Measurements from ENCODE around the gene PPP1R15B.

PPP1R15B gene

DNA sequence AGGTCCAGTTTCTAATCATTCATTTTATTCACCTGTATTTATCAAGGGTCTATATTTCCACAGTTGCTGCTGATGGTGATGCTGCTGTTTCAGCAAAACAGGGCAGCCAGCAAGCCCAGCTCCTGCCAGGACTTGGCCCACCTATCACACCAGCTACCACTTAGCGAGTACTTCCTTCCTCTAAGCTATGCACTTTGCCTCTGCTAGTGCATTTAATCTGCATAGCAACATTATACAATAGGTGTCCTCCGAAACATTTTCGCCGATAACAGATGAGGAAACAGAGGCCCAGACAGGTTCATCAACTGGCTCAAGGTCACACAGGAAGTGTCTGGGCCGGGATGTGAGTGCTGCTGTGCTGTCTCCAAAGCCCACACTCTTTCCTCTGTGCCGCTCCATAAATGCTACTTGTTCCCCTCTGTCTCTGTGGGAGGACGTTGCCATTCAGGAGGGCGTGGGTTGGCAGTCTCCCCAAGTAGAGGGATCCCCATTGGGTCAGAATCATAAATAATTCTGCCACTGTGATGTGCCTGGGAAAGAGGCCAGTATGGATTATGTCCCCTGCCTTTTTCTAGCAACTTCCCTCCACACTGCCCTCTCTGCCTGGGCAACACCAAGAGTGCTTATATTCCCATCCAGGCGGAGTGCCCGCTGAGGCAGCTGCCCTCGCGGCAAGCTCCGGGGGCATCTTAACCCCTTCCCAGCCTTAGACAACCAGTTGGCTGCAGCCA, 42.5 kb downstream of the PPP1R15B start:
- Histone ChIP-seq H3K4me1 (ENCODE audit: control insufficient read depth, low read depth, low read length) (no peaks in the 10 kb centered on the region), H3K79me2 (ENCODE audit: control insufficient read depth, insufficient read depth, low read length) (no peaks in the 10 kb centered on the region), H3K23ac (ENCODE audit: low read length) (no peak overlapping the region), H3K4me3 (ENCODE audit: low read length) (no peak overlapping the region), H3K56ac (ENCODE audit: low read length) (no peak overlapping the region), H2BK5ac (ENCODE audit: low read length) (no peak overlapping the region), H3K36me3 (ENCODE audit: control insufficient read depth, insufficient read depth, low read length) (no peaks in the 10 kb centered on the region), H3K79me1 (ENCODE audit: low read length) (no peaks in the 10 kb centered on the region), H2AK5ac (ENCODE audit: low read length) (no peak overlapping the region), H3K18ac (ENCODE audit: low read length) (no peak overlapping the region), H3K27ac (ENCODE audit: low read depth, low read length) (no peak overlapping the region), H3K27me3 (ENCODE audit: insufficient read depth, low read length, poor library complexity) (no peaks in the 10 kb centered on the region), H4K8ac (ENCODE audit: low read depth, low read length) (no peak overlapping the region), H3K4me2 (ENCODE audit: low read length) (no peak overlapping the region), H3K4ac (ENCODE audit: low read depth, low read length) (no peak overlapping the region), H2BK120ac (ENCODE audit: low read depth, low read length) (no peak overlapping the region), H2BK15ac (replicated peaks; ENCODE audit: low read depth) (no peak overlapping the region), H4K5ac (ENCODE audit: low read length) (no peak overlapping the region), H3K9ac (ENCODE audit: low read length) (no peak overlapping the region)
- no peak for DNase-seq
- WGBS (ENCODE audit: extremely low coverage, insufficient coverage, low lambda C conversion rate): no CpG with 5 or more reads among the region's 13 CpGs

DNA sequence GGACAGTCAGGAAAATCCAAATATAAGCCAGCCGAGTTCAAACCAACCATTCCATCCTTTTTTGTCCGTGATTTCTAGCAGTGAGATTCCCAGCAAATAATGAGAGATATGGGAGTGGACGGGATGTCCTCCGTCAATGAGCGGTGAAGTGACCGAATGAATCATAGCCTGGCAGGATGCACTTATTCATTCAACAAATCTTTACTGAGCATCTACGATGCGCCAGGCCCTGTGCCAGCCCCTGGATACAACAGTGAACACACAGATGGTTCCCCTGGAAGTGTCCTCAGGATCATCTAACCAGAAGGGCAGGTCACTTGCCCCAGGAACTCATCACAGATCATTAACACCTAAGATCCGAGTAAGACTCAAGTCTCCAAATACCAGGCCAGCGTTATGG, 43.7 kb downstream of the PPP1R15B start:
- Histone ChIP-seq H3K4me2 (ENCODE audit: low read length) (no peak overlapping the region), H2BK120ac (ENCODE audit: low read depth, low read length) (no peak overlapping the region), H3K56ac (ENCODE audit: low read length) (no peak overlapping the region), H3K23ac (ENCODE audit: low read length) (no peak overlapping the region), H3K36me3 (ENCODE audit: control insufficient read depth, insufficient read depth, low read length) (no peaks in the 10 kb centered on the region), H3K79me1 (ENCODE audit: low read length) (no peaks in the 10 kb centered on the region), H3K4ac (ENCODE audit: low read depth, low read length) (no peak overlapping the region), H2BK5ac (ENCODE audit: low read length) (no peak overlapping the region), H4K8ac (ENCODE audit: low read depth, low read length) (no peak overlapping the region), H4K5ac (ENCODE audit: low read length) (no peak overlapping the region), H2BK15ac (replicated peaks; ENCODE audit: low read depth) (no peak overlapping the region), H3K4me3 (ENCODE audit: low read length) (no peak overlapping the region), H2AK5ac (ENCODE audit: low read length) (no peak overlapping the region), H3K4me1 (ENCODE audit: control insufficient read depth, low read depth, low read length) (no peaks in the 10 kb centered on the region), H3K27ac (ENCODE audit: low read depth, low read length) (no peak overlapping the region), H3K79me2 (ENCODE audit: control insufficient read depth, insufficient read depth, low read length) (no peaks in the 10 kb centered on the region), H3K9ac (ENCODE audit: low read length) (no peak overlapping the region), H3K18ac (ENCODE audit: low read length) (no peak overlapping the region), H3K27me3 (ENCODE audit: insufficient read depth, low read length, poor library complexity) (no peaks in the 10 kb centered on the region)
- WGBS (ENCODE audit: extremely low coverage, insufficient coverage, low lambda C conversion rate): no CpG with 5 or more reads among the region's 10 CpGs
- DNase-seq: no peak

DNA sequence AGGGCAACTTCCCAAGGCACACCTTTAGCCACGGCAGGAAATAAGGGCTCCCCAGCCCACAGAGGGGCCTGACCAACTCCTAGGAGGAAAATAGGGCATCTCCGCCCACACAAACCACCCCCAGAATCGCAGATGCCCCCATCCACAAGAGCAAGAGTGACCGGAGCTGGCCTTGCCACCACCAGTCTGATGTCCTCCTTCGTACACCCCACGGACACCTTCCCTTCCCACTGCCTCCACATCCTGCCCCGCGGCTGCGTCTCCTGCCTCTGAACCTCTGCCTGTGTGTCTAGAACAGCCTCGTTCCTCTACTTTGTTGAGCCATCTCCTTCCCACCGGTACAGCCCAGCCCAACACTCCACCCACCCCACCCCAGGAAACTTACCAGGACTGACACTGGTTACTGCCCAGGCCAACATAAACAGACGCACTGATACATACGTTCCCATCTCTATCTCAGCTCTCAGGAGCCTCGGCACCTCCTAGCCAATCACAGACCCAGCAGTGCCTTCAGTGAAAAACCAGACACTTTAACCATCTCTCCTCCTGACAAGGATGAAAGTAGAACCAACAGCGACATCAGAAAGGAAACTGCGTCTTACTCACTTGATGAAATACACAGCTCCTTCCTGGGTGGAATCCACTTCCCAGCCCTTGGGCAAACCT, 44.3 kb downstream of the PPP1R15B start:
- Histone ChIP-seq H3K27me3 (ENCODE audit: insufficient read depth, low read length, poor library complexity) (no peaks in the 10 kb centered on the region), H3K27ac (ENCODE audit: low read depth, low read length) (no peak overlapping the region), H3K23ac (ENCODE audit: low read length) (no peak overlapping the region), H3K4me2 (ENCODE audit: low read length) (no peak overlapping the region), H3K79me1 (ENCODE audit: low read length) (no peaks in the 10 kb centered on the region), H2BK5ac (ENCODE audit: low read length) (no peak overlapping the region), H4K5ac (ENCODE audit: low read length) (no peak overlapping the region), H3K4me1 (ENCODE audit: control insufficient read depth, low read depth, low read length) (no peaks in the 10 kb centered on the region), H4K8ac (ENCODE audit: low read depth, low read length) (no peak overlapping the region), H2AK5ac (ENCODE audit: low read length) (no peak overlapping the region), H3K18ac (ENCODE audit: low read length) (no peak overlapping the region), H2BK120ac (ENCODE audit: low read depth, low read length) (no peak overlapping the region), H3K9ac (ENCODE audit: low read length) (no peak overlapping the region), H3K4me3 (ENCODE audit: low read length) (no peak overlapping the region), H2BK15ac (replicated peaks; ENCODE audit: low read depth) (no peak overlapping the region), H3K56ac (ENCODE audit: low read length) (no peak overlapping the region), H3K4ac (ENCODE audit: low read depth, low read length) (no peak overlapping the region), H3K79me2 (ENCODE audit: control insufficient read depth, insufficient read depth, low read length) (no peaks in the 10 kb centered on the region), H3K36me3 (ENCODE audit: control insufficient read depth, insufficient read depth, low read length) (no peaks in the 10 kb centered on the region)
- WGBS (ENCODE audit: extremely low coverage, insufficient coverage, low lambda C conversion rate): no CpG with 5 or more reads among the region's 16 CpGs
- no peak for DNase-seq

DNA sequence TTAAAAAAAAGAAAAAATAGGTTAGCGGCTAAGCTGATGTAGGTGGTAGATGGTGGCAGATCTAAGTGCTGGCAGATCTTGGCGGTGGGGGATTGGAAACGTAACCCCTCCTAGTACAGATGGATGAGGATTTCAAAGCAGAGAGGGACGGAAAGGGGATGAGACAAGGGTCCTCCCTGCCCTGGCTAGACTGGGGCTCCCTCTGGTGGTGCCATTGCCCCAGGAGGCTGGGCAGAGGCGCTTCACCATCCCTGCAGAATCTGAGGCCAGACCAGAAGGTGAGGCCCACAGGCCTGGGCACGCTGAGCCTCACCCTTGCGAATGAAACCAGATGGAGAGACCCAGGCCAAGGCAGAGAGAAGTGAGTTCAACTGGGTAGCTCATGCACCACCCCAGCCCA, 44.9 kb downstream of the PPP1R15B start:
- H3K4ac ChIP-seq (ENCODE audit: low read depth, low read length): no peak overlapping the region
- peak; percentile 50 for DNase-seq
- H2AK5ac ChIP-seq (ENCODE audit: low read length): no peak overlapping the region
- no peak overlapping the region for H3K4me3 ChIP-seq (ENCODE audit: low read length)
- no peak overlapping the region for H3K27ac ChIP-seq (ENCODE audit: low read depth, low read length)
- H3K4me1 ChIP-seq (ENCODE audit: control insufficient read depth, low read depth, low read length): no peaks in the 10 kb centered on the region
- H4K5ac ChIP-seq (ENCODE audit: low read length): no peak overlapping the region
- H3K27me3 ChIP-seq (ENCODE audit: insufficient read depth, low read length, poor library complexity): no peaks in the 10 kb centered on the region
- no peak overlapping the region for H2BK120ac ChIP-seq (ENCODE audit: low read depth, low read length)
- H3K9ac ChIP-seq (ENCODE audit: low read length): no peak overlapping the region
- H3K4me2 ChIP-seq (ENCODE audit: low read length): no peak overlapping the region
- H4K8ac ChIP-seq (ENCODE audit: low read depth, low read length): no peak overlapping the region
- H3K36me3 ChIP-seq (ENCODE audit: control insufficient read depth, insufficient read depth, low read length): no peaks in the 10 kb centered on the region
- H2BK15ac ChIP-seq (replicated peaks; ENCODE audit: low read depth): no peak overlapping the region
- no peak overlapping the region for H3K56ac ChIP-seq (ENCODE audit: low read length)
- no peak overlapping the region for H3K18ac ChIP-seq (ENCODE audit: low read length)
- no peaks in the 10 kb centered on the region for H3K79me2 ChIP-seq (ENCODE audit: control insufficient read depth, insufficient read depth, low read length)
- H2BK5ac ChIP-seq (ENCODE audit: low read length): no peak overlapping the region
- H3K23ac ChIP-seq (ENCODE audit: low read length): no peak overlapping the region
- H3K79me1 ChIP-seq (ENCODE audit: low read length): no peaks in the 10 kb centered on the region
- WGBS (ENCODE audit: extremely low coverage, insufficient coverage, low lambda C conversion rate): no CpG with 5 or more reads among the region's 7 CpGs

DNA sequence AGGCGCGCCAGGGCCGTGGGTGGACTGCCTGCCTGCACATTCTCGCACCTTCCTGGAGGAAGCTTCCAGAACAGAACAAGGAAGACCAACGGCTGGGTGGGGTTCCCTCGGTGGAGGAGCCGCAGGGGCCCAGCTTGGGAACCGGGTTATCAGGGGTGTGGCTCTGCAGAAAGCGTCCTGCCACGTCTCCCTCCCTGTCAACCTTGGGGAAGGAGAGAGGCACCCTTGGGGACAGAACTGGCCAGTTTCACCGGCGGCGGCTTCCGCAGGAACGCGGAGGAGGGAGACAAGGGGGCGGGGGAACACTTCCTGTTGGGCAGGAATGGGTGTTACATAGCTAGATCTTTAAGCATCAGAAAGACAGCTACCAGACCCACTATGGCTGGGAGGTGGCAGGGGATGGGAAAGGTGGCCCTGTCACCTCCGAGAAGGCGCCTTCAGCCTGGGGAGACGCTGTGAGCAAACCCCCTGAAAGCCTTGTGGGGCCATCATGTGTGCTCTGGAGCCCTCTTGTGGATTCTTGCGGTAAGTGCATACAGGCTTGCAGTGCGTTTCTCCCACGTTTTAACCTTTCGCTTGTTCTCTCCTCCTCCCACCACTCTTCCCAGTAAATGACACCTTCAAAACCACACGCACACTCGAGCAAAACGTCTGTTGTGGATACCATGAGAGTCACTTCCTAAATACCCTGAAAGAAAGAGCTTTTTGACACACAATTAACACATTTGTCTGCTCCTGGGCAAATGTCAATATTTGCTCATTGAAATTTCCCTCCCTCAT, 48.1 kb downstream of the PPP1R15B start:
- Histone ChIP-seq H2BK15ac (replicated peaks; ENCODE audit: low read depth) (peak overlapping the region; percentile 5), H3K23ac (ENCODE audit: low read length) (no peak overlapping the region)
- WGBS (ENCODE audit: extremely low coverage, insufficient coverage, low lambda C conversion rate): no CpG with 5 or more reads among the region's 27 CpGs

More for the DNA sequence above, 48.1 kb downstream of the PPP1R15B start:
- Histone ChIP-seq H3K27me3 (ENCODE audit: insufficient read depth, low read length, poor library complexity) (no peaks in the 10 kb centered on the region), H3K36me3 (ENCODE audit: control insufficient read depth, insufficient read depth, low read length) (no peaks in the 10 kb centered on the region), H3K4me3 (ENCODE audit: low read length) (no peak overlapping the region), H3K4ac (ENCODE audit: low read depth, low read length) (no peak overlapping the region), H3K4me1 (ENCODE audit: control insufficient read depth, low read depth, low read length) (peaks cover 3% of the 10 kb centered on the region), H3K56ac (ENCODE audit: low read length) (peak overlapping the region; percentile 82), H3K79me1 (ENCODE audit: low read length) (no peaks in the 10 kb centered on the region), H2AK5ac (ENCODE audit: low read length) (no peak overlapping the region), H3K4me2 (ENCODE audit: low read length) (peak overlapping the region; percentile 66), H3K27ac (ENCODE audit: low read depth, low read length) (no peak overlapping the region), H3K79me2 (ENCODE audit: control insufficient read depth, insufficient read depth, low read length) (no peaks in the 10 kb centered on the region), H3K18ac (ENCODE audit: low read length) (peak overlapping the region; percentile 51), H4K5ac (ENCODE audit: low read length) (no peak overlapping the region), H3K9ac (ENCODE audit: low read length) (peak overlapping the region; percentile 60), H2BK120ac (ENCODE audit: low read depth, low read length) (no peak overlapping the region), H2BK5ac (ENCODE audit: low read length) (no peak overlapping the region), H4K8ac (ENCODE audit: low read depth, low read length) (no peak overlapping the region)
- DNase-seq: peak; percentile 86
